Measurements from ENCODE around the gene FBLN2. TPM values are rescaled to one million over a fixed set of nuclear protein-coding genes. Genes with fewer than 3 reads are reported as not detected.
A peak's percentile ranks its signal among the peaks of the same experiment; 100 is the strongest.

The FBLN2 gene
- total and polyA plus RNA-seq, 2 of the 13 experiments (the other 11 are each of a cell fraction or from before 2014, with no cell fraction given): not detected

- Histone ChIP-seq H3K27me3 (ENCODE audit: control insufficient read depth in 1 of 2, insufficient read depth in 2 of 2, low read length in 2 of 2) (peaks cover 0 to 31% of the 10 kb centered on the region in 2 experiments; a peak in 2 of 5 replicates), H3K4me3 (replicated peaks in 1 of 3; ENCODE audit: insufficient read depth in 1 of 3, low read depth in 2 of 3, low read length in 3 of 3) (no peak overlapping the region), H4K20me1 (ENCODE audit: insufficient read depth, low read length) (no peaks in the 10 kb centered on the region), H3K27ac (ENCODE audit: extremely low read length, insufficient read depth, low read length) (no peak overlapping the region), H3K9ac (ENCODE audit: insufficient read depth, low read depth, low read length) (no peak overlapping the region), H3K4me2 (ENCODE audit: low read depth, low read length) (no peak overlapping the region), H3K4me1 (ENCODE audit: insufficient read depth, low read length) (peaks cover 23% of the 10 kb centered on the region), H2AFZ (ENCODE audit: low read length) (no peak overlapping the region), H3K9me3 (ENCODE audit: low read length) (no peaks in the 10 kb centered on the region), H3K79me2 (ENCODE audit: insufficient read depth, low read length) (no peaks in the 10 kb centered on the region), H3K36me3 (replicated peaks in 1 of 2; ENCODE audit: control insufficient read depth in 1 of 2, insufficient read depth in 2 of 2, low read length in 2 of 2) (no peaks in the 10 kb centered on the region)
- CTCF ChIA-PET (ENCODE audit: low intra/inter-chr PET ratio, low total read pairs): no interaction called here
- WGBS (ENCODE audit: low lambda C conversion rate): 29% methylated on average over 10 of the region's 10 CpGs
- POLR2A ChIA-PET: no interaction called here
- in situ Hi-C loops (cut with HindIII; ENCODE audit: extremely low pct_ligation_motif_present, low pct_unique_long_range_greater_than_20kb): no loop called here
- BruUV-seq (replicated peaks): no TSS peak
- ATAC-seq (no peak), FAIRE-seq (no peak), DNase-seq (ENCODE audit: low spot score) (no peak)
- TF ChIP-seq CEBPB (IDR thresholded peaks at IDR 0.05; ENCODE audit: borderline replicate concordance, low read depth, low read length) (peak; percentile 44; the same call in 1 of the 2 replicates), ETS1 (CRISPR knock-in tag; IDR thresholded peaks at IDR 0.05) (no peak), NR0B2 (CRISPR knock-in tag; IDR thresholded peaks at IDR 0.05) (no peak), ATF7 (IDR thresholded peaks at IDR 0.05) (no peak), ATF7 (CRISPR knock-in tag; IDR thresholded peaks at IDR 0.05) (no peak), CBX5 (CRISPR knock-in tag; IDR thresholded peaks at IDR 0.05; ENCODE audit: borderline replicate concordance) (no peak), ZNF7 (CRISPR knock-in tag; IDR thresholded peaks at IDR 0.05) (no peak), CEBPG (CRISPR knock-in tag; IDR thresholded peaks at IDR 0.05) (peak; percentile 64)
- intact Hi-C loops (cut with micrococcal nuclease; ENCODE audit: unreplicated experiment): no loop called here
Observed at GRCh38 chr3:13524979-13525669, 23.8 kb upstream of the FBLN2 start.

All from HepG2 (cell line).